22Rv1 (cell line): ENCODE results near the gene TRIOBP.

ENCODE experiments used
- CTCF ChIP-seq: fragments of 450-650 bp; IDR thresholded peaks from 2 replicates; pipeline ENCODE4 v1.5.1; 2017; ENCODE audit warnings: mild to moderate bottlenecking
- ZFX ChIP-seq: fragments of 450-650 bp; IDR thresholded peaks from 2 replicates; pipeline ENCODE4 v1.6.1; 2017; ENCODE audit warnings: antibody characterized with exemption, borderline replicate concordance

GRCh38 chr22:37672206-37672919 lies 24.5 kb upstream of the TRIOBP start:
- no peak for TF ChIP-seq CTCF
- TF ChIP-seq ZFX, result no peak
